GM18526 (cell line): ENCODE measurements around the gene FOSL1.

ENCODE experiments used
- POLR2A ChIP-seq: IDR thresholded peaks from 3 replicates; pipeline ENCODE4 v1.6.1; 2011; ENCODE audit not compliant: insufficient read length; ENCODE audit errors: extremely low read depth

The FOSL1 gene

DNA sequence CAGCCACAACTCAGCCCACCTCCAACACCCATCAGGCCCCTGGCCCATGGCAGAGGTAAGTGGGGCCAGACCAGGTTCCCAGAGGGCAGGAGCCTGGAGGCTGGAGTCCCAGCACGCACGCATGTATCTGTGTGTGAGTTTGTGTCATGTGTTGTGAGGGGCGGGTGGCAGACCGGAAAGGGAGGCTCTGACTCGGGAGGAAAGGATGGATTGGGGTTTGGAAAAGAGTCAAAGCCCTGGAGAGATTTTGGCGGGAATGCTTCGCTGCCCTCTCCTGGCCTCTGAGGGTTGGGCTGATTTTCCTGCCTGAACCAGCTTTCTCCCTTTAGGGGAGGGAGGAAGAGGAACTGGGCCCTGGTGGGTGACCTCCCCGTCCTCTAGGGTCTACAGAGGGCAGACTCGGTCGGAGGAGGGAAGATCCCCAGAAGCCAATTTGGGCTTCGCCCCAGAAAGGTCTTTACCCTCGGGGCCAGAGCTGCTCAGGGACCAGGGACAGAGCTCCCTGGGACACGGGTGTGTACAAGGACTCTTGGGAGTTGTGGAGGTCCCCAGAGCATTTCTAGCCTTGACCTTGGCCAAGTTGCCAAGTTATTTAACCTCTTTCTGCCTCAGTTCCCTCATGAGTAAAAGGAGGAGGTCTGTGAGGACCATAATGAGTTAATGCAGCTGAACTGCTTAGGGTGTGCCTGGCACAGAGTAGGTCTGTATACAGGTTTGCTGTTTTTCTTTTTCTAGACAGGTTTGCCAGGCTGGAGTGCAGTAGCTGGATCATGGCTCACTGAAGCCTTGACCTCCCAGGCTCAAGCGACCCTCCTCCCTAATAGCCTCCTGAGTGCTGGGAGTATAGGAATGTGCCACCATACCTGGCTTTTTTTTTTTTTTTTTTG lies 11.7 kb upstream of the FOSL1 start:
- no peak for TF ChIP-seq POLR2A

DNA sequence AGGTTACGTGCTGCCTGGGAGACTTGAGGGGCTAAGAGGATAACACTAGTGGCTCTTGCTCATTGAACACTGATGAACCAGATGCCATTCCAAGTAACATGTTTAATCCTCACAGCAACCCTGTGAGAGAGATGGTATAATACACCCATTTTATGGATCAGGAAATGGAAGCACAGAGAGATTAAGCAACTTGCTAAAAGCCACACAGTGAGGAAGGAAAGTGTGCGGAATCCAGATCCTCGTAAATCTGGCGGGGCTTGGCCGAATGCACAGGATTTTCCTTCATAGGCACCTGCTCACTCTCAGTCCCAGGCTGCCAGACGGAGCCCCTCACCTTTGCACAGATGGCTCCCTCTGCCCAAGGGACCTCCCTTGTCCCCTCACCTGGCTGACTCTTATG lies 7.7 kb upstream of the FOSL1 start:
- no peak for TF ChIP-seq POLR2A

DNA sequence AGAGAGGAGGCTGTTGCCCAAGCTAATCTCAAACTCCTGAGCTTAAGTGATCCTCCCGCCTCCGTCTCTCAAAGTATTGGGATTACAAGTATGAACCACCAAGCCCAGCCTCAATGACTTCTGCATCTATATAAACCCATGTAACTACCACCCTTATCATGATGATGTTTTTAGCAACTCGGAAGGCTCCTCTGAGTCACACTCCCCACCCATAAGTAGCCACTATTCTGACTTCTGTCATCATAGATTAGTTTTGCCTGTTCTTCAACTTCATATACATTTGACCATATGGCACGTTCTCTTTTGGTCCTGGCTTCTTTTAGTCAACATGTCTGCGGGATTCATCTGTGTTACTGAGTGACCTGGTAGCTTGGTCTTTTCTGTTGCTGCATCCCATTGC lies 6.4 kb upstream of the FOSL1 start:
- TF ChIP-seq POLR2A, result no peak

DNA sequence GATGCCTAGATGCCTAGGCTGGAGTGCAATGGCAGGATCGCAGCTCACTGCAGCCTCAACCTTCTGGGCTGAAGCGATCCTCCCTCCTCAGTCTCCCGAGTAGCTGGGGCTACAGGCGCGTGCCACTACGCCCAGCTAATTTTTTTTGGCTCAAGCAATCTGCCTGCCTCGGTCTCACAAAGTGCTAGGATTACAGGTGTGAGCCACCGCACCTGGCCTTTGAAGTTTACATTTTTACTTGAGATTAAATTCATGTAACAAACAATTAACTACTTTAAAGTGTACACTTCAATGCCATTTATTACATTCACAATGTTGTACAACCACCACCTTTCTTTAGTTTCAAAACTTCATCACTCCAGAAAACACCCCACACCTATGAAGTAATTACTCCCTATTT lies 3.5 kb upstream of the FOSL1 start:
- no peak for TF ChIP-seq POLR2A

DNA sequence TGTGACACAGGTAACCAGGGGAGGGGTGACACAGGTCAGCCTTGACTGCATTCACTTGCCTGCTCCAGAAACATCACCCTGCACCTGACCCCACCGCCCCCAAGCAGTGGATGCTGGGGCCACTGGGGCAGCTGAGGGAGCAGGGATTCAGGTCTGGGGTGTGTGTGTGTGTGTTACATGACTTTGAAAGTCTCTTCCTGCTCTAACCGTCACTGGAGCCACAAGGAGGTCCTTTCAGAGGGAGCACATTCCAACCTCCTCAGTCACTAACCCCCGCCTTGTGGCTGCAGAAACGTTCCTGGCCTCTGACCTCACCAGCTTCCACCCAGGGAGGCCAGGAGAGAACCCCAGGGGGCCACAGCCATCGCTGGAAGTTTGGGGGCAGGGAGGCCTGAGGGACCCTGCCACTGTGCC lies 2.9 kb upstream of the FOSL1 start:
- no peak for TF ChIP-seq POLR2A

GRCh38 chr11:65900899-65901180 lies 652 bp upstream of the FOSL1 start:
- TF ChIP-seq POLR2A, result no peak

- TF ChIP-seq POLR2A, result no peak
Observed at GRCh38 chr11:65899356-65900124, 648 bp downstream of the FOSL1 start.

- TF ChIP-seq POLR2A, result no peak
Observed at GRCh38 chr11:65898656-65899355, 1.4 kb downstream of the FOSL1 start.

- no peak for TF ChIP-seq POLR2A
Observed at GRCh38 chr11:65897020-65897471, 3.1 kb downstream of the FOSL1 start.

- TF ChIP-seq POLR2A, result no peak
Observed at GRCh38 chr11:65896034-65896999, 3.9 kb downstream of the FOSL1 start.

- TF ChIP-seq POLR2A, result no peak
Observed at GRCh38 chr11:65895482-65895981, 4.7 kb downstream of the FOSL1 start.

DNA sequence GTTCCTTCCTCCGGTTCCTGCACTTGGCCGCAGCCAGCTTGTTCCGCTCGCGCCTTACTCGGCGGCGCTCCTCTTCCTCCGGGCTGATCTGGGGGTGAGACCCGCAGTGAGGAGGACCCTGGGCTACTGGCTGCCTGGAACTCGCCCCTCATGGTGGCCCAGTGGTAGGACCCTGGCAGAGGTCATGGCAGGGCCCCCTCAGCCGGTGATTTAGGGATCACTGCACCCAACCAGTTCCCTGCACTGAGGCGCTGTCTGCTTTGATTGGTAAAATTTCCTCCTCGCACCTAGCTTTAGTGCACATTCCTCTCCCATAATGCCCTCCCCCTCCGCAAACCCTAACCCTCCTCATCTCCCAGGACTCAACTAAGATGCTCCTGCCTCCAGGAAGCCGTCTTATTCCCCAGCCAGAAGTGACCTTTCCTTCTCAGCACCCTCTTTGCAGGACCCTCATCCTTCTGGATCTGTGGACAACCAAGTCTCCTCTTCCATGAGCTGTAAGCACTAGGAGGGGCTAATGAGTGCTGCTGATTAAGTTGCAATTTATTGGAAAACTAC lies 6.1 kb downstream of the FOSL1 start:
- peak; percentile 57 for TF ChIP-seq POLR2A

DNA sequence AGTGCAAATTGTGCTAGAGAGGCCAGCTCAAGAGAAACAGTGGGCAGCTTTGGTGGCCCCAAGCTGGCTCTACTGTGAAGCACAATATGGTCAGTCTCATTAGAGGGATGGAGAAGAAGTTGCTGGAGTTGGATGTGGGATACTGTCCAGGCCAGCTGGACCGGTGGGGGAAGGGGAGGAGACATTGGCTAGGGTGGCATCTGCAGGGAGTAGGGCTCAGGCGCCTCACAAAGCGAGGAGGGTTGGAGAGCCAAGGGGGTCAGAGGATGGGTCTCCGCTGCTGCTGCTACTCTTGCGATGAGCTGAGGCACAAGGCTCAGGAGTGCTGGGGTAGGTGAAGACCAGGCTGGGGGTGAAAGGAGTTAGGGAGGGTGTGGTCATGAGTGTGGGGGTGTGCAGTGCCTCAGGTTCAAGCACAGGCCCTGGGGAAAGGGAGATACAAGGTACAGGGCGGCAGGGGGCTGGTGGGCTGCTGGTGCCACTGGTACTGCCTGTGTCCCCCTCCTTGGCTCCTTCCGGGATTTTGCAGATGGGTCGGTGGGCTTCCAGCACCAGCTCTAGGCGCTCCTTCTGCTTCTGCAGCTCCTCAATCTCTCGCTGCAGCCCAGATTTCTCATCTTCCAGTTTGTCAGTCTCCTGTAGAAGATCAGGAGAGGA lies 7.4 kb downstream of the FOSL1 start:
- peak; percentile 2 for TF ChIP-seq POLR2A
